Stimulated activated naive B cell treated with anti-CD40 and anti-IgM and Interleukin-4, amounts not matched to agents 10 μg/mL and 1 μg/mL and 100 μg/mL, for 72 hours (primary cell): Measurements from ENCODE around the gene AP3D1.

Experiments used
- ATAC-seq, 2 donors: fragments of 150-1000 bp; cut with Tn5 transposase; replicated peaks; 2 replicates each; pipeline ENCODE4 v1.10.0; 2021; ENCODE audit warnings: moderate library complexity in 1 of 2
- DNase-seq: peaks from one replicate; pipeline ENCODE4 v3.0.0; 2021
- H3K27ac Mint-ChIP-seq: one replicate; pipeline ENCODE4 v1.8.0; 2022; ENCODE audit warnings: mild to moderate bottlenecking, mixed read lengths
- H3K27me3 Mint-ChIP-seq, 2 donors: one replicate each; pipeline ENCODE4 v1.8.0; 2022; ENCODE audit warnings: mixed read lengths in 2 of 2
- H3K36me3 Mint-ChIP-seq, 2 donors: one replicate each; pipeline ENCODE4 v1.8.0; 2022; ENCODE audit warnings: mixed read lengths in 2 of 2, mild to moderate bottlenecking in 1 of 2
- H3K4me1 Mint-ChIP-seq, 2 donors: one replicate each; pipeline ENCODE4 v1.8.0; 2022; ENCODE audit warnings: mixed read lengths in 2 of 2, mild to moderate bottlenecking in 1 of 2
- H3K4me3 Mint-ChIP-seq, 2 donors: one replicate each; pipeline ENCODE4 v1.8.0; 2022; ENCODE audit warnings: mild to moderate bottlenecking in 2 of 2, mixed read lengths in 2 of 2, moderate library complexity in 1 of 2
- H3K9me3 Mint-ChIP-seq, 2 donors: one replicate each; pipeline ENCODE4 v1.8.0; 2022; ENCODE audit warnings: mixed read lengths in 2 of 2, mild to moderate bottlenecking in 1 of 2

The AP3D1 gene

DNA sequence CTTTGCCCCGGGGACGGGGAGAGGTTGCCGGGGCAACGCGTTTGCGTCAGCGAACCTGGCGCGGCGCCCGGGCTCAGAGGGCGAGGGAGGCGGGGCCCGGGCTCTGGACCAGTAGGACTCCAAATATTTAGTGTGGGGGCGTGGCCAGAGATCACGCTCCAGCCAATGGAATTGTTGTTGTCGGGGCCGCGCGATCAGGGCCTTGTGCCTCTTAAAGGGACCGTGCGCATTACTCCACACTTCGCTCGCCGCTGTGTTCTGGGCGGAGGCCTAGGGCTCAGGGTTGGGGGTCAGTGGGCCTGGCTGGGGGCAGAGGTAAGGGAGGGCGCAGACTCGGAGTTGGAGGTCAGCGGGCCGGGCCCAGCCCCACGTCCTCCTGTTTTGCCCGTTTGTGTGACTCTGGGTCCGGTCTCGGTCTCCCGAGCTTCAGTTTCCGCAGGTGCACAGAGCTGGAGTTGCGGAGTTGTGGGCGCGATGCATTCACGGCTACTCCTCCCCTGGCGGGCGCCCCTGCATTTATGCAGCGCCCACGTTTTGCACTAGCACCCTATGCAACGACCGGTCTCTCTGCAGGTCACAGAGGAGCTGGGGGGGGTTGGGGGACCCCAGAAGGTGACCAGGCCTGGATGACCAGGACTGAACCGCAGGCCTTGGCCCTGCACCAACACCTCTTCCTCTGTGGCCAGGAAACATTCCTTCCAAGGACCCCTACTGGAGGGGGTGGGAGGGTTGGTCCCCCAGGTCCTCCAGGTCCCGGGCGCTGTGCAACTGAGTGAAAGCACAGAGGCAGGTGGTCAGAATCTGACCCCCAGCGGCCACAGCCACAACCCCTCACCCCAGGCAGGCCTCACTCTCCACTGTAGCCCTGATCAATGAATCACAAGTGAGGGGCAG is 89.6 kb downstream of the AP3D1 start:
- Mint-ChIP-seq H3K4me3 (peak overlapping the region; percentile 84 to 89), H3K4me1 (peaks cover 19 to 51% of the 10 kb centered on the region in 2 donors), H3K36me3 (no peaks in the 10 kb centered on the region), H3K27ac (peak overlapping the region; percentile 96), H3K9me3 (no peaks in the 10 kb centered on the region), H3K27me3 (no peaks in the 10 kb centered on the region)
- ATAC-seq (peak; percentile 85 to 89), DNase-seq (peak; percentile 99)

DNA sequence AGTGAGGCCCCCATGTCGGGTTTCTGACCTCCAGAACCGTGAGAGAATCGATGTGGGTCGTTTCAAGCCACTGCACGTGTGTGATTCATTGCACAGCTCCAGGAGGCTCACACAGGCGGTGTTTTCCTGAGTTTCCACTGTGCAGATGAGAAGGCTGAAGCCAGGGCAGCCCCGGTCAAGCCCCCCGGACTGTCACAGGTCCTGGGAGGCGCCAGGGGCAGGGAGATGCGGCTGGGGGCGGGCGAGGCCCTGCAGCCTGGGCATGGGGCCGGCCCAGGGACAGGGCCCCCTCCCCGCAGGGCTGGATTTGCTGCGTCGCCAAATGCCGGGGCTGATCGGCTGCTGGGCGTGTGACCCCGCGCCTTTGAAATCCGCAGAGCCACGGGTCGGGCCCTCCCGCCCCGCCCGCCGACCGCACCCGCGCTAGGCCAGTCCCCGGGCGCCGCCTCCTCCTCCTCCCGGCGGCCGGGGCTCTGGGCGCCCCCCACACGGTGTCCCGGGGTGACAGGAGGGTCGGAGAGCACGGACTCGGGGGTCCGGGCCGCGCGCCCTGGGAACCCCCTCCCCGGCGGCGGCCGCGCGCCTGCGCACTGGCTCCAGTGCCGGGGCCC is 90.4 kb downstream of the AP3D1 start:
- no peaks in the 10 kb centered on the region for H3K36me3 Mint-ChIP-seq
- ATAC-seq (peak; percentile 62 to 64), DNase-seq (no peak)
- H3K4me3 Mint-ChIP-seq: peak overlapping the region; percentile 84 to 89
- H3K27me3 Mint-ChIP-seq: no peaks in the 10 kb centered on the region
- H3K27ac Mint-ChIP-seq: peak overlapping the region; percentile 96
- peaks cover 21 to 58% of the 10 kb centered on the region in 2 donors for H3K4me1 Mint-ChIP-seq
- no peaks in the 10 kb centered on the region for H3K9me3 Mint-ChIP-seq

DNA sequence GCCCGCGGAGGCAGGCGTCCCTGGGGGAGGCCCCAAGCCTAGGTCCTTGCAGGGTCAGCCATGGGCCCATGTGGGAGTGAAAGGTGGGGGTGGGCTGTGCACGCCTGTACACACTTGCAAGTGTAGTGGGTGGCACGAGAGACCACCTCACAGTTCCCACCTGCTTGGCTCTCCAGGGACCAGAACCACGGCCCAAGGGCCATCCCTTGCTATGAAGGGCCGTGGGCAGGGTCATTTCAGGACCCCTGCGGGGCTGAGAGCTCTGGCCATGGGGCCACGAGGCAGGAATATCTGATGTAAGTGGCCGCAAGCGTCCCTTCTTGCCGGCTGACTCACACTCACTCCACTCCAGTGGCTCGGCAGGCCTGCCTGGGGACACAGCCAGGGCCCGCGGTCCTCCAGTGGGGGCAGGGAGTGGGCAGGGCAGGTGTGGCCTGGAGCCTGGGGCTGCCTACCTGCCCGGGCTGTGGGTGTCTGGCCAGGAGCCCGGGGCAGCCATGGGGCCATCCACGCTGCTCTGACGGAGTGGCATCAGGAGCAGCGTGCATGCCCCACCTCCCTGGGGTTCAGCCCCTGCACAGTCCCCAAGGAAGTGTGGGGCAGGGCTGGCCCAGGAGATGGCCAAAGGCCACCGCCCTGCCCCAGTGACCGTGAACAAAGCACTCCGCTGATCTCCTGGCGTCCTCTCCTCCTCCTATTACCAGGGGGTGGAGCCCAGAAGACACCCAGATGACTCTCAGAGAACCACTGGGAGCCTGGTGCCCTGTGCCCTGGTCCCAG is 91.8 kb downstream of the AP3D1 start:
- Mint-ChIP-seq H3K9me3 (no peaks in the 10 kb centered on the region), H3K4me3 (peak overlapping the region; percentile 84 to 89), H3K36me3 (no peaks in the 10 kb centered on the region), H3K4me1 (peaks cover 32 to 66% of the 10 kb centered on the region in 2 donors), H3K27me3 (no peaks in the 10 kb centered on the region), H3K27ac (peak overlapping the region; percentile 96)
- ATAC-seq (no peak), DNase-seq (no peak)

- peak overlapping the region in 1 of 2 donors; percentile 8 for H3K4me3 Mint-ChIP-seq
- H3K36me3 Mint-ChIP-seq: no peaks in the 10 kb centered on the region
- DNase-seq (no peak), ATAC-seq (no peak)
- no peaks in the 10 kb centered on the region for H3K27me3 Mint-ChIP-seq
- H3K4me1 Mint-ChIP-seq: peaks cover 33 to 71% of the 10 kb centered on the region in 2 donors
- H3K27ac Mint-ChIP-seq: peak overlapping the region; percentile 51
- H3K9me3 Mint-ChIP-seq: no peaks in the 10 kb centered on the region
Measured at GRCh38 chr19:2058570-2059421, 92.6 kb downstream of the AP3D1 start.

DNA sequence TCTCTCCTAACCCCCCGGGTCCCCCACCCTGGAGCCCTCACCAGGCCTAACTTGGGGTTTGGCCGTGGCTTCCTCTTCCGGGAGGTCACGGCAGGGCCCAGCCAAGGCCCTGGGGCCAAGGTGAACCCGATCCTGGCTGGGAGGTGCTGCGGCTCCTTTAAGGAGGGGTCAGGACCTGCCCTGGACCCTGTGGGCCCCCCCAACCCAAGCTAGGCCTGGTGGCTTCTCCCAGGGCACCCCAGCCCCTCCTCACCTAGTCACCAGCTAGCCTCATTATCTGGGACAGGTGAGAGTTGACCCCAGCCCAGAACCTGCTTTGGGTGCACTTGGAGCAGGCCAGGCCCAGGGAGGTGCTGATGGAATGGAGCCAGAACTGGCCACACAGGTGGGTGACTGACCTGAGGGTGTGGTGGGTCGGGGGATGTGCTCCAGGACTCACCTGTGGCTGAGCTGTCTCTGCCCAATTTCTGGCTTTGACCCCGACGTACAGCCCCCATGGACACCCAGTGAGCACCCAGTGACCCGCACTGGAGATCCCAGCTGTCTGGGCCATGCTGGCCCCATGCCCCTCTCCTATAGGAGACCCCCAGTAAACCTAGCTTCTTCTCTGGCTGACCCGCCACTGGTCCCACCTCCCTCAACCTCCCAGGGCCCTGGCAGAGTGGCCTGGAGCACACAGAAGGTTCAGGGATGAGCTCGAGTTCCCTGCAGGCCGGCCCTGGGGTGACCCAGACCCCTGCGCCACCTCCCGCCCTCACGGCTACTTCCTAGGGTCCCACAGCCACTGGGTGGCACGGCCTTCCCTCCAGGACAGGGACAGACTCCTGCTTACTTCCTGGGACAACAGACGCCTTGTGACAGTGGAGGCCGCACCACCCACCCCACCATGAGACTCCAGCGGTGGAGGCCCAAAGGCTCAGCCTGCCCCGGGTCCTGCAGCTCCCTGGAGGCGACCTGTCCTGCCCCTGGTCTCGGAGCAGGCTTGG is 93.6 kb downstream of the AP3D1 start:
- no peak for DNase-seq
- H3K36me3 Mint-ChIP-seq: no peaks in the 10 kb centered on the region
- ATAC-seq: no peak
- peaks cover 30 to 72% of the 10 kb centered on the region in 2 donors for H3K4me1 Mint-ChIP-seq
- H3K9me3 Mint-ChIP-seq: no peaks in the 10 kb centered on the region
- H3K27ac Mint-ChIP-seq: peak overlapping the region; percentile 1
- H3K27me3 Mint-ChIP-seq: no peaks in the 10 kb centered on the region
- no peak overlapping the region for H3K4me3 Mint-ChIP-seq

DNA sequence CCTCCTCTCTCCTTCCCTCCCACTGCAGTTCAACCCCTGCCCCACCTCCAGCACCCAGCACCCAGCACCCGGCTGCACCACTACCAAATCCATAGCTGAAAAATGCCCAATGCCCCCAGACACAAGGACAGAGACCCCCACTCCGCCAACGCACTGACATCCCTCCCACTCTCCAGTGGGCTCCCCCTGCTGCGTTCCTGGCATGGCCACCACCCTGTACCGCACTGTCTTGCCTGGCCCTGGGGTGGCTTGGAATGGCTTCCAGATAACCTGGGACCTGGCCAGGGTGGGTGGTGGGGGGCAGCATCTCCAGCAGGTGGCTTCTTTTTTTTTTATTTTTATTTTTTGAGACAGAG is 94.6 kb downstream of the AP3D1 start:
- peaks cover 34 to 72% of the 10 kb centered on the region in 2 donors for H3K4me1 Mint-ChIP-seq

GRCh38 chr19:2055931-2056836 is 95.2 kb downstream of the AP3D1 start:
- no peak for ATAC-seq
- H3K9me3 Mint-ChIP-seq: no peaks in the 10 kb centered on the region
- peak overlapping the region; percentile 66 to 74 for H3K4me3 Mint-ChIP-seq
- H3K27ac Mint-ChIP-seq: peak overlapping the region; percentile 95
- no peak for DNase-seq
- peaks cover under 1 to 2% of the 10 kb centered on the region in 2 donors for H3K36me3 Mint-ChIP-seq
- H3K27me3 Mint-ChIP-seq: no peaks in the 10 kb centered on the region
- H3K4me1 Mint-ChIP-seq: peaks cover 38 to 75% of the 10 kb centered on the region in 2 donors

More for the DNA sequence above, 94.6 kb downstream of the AP3D1 start:
- H3K9me3 Mint-ChIP-seq: no peaks in the 10 kb centered on the region
- ATAC-seq (no peak), DNase-seq (no peak)
- H3K27ac Mint-ChIP-seq: peak overlapping the region; percentile 85
- no peaks in the 10 kb centered on the region for H3K27me3 Mint-ChIP-seq
- H3K36me3 Mint-ChIP-seq: no peaks in the 10 kb centered on the region
- peak overlapping the region; percentile 64 to 65 for H3K4me3 Mint-ChIP-seq

DNA sequence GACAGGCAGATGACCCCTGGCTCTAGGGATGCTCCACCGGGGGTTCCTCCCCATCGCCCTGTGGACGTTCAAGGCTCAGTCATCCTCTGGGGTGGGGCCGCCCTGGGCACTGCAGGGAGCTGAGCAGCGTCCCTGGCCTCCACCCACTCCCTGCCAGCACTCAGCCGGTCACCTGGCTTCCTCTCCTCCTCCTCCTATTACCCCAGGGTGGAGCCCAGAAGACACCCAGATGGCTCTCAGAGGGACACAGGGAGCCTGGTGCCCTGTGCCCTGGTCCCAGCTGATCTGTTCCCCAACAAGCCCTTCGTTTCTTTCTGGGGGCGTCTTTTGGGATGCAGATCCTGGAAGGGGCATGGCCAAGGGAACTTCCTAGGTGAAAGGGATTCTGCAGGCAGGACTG is 96.6 kb downstream of the AP3D1 start:
- Mint-ChIP-seq H3K9me3 (no peaks in the 10 kb centered on the region), H3K36me3 (peaks cover 5 to 9% of the 10 kb centered on the region in 2 donors), H3K4me1 (peaks cover 35 to 72% of the 10 kb centered on the region in 2 donors), H3K27ac (peak overlapping the region; percentile 95), H3K4me3 (peak overlapping the region; percentile 48 to 68), H3K27me3 (no peaks in the 10 kb centered on the region)
- ATAC-seq (no peak), DNase-seq (no peak)

GRCh38 chr19:2053601-2054389 is 97.6 kb downstream of the AP3D1 start:
- peaks cover 40 to 81% of the 10 kb centered on the region in 2 donors for H3K4me1 Mint-ChIP-seq
- DNase-seq (no peak), ATAC-seq (no peak)
- no peaks in the 10 kb centered on the region for H3K9me3 Mint-ChIP-seq
- H3K4me3 Mint-ChIP-seq: no peak overlapping the region
- H3K27ac Mint-ChIP-seq: peak overlapping the region; percentile 88
- peaks cover 7 to 17% of the 10 kb centered on the region in 2 donors for H3K36me3 Mint-ChIP-seq
- H3K27me3 Mint-ChIP-seq: no peaks in the 10 kb centered on the region

DNA sequence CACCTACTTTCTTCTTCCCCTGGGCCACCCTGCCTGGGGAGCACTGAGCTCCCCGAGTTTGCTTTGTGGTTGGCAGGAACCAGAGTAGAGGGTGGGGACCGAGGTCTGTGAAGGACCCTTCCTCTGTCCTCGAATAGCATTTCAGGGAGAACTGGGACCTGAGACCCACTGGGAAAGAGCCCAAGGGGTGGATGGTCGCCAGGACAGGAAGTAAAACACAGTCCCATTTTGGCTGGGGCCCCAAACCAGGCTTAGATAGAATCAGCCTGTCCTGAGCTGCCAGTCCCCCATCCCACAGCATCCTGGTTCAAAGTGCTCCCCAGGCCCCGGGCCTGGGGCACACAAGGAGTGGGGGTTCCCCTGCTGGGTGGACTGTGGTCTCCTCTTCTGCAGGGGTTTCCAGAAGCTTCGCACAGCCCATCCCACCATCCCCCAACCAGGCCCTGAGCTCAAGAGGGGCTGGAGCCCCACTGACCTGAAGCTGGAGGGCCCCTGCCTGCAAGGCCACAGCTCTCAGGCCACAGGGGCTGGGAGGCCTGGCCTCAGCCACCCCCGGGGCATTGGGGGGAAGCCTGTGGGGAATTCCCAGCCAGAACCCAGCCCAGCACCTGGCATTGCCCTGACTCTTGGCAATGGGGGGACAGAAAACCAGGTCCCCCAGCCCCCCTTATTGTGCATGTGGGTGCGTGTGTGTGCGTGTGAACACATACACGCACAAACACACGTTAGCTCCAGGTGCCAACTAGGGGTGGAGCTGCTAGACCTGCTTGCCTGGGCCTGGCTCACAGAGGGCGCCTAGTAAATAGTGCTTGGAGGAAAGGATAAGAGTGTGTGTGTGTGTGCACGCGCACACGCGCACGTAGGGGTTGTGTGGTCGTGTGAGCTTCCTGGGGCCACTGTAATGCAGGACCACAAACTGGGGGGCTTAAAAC is 99.3 kb downstream of the AP3D1 start:
- ATAC-seq: peak; percentile 38 to 48
- Mint-ChIP-seq H3K36me3 (peaks cover 11 to 24% of the 10 kb centered on the region in 2 donors), H3K27me3 (no peaks in the 10 kb centered on the region), H3K27ac (peak overlapping the region; percentile 96), H3K9me3 (no peaks in the 10 kb centered on the region), H3K4me1 (peaks cover 45 to 85% of the 10 kb centered on the region in 2 donors), H3K4me3 (peak overlapping the region; percentile 83 to 90)
- peak; percentile 85 for DNase-seq
